Measurements from ENCODE around the gene TNS1. TPM values are rescaled to one million over a fixed set of nuclear protein-coding genes. Genes with fewer than 3 reads are reported as not detected.
"Not testable (repeated sequence)": the region's sequence is repeated elsewhere in the genome, so short reads cannot be mapped to it uniquely, and the experiment has no call there.

TNS1 gene
- total RNA-seq, 4 donors from 2014 or later: 169 to 316 (median 229) TPM

DNA sequence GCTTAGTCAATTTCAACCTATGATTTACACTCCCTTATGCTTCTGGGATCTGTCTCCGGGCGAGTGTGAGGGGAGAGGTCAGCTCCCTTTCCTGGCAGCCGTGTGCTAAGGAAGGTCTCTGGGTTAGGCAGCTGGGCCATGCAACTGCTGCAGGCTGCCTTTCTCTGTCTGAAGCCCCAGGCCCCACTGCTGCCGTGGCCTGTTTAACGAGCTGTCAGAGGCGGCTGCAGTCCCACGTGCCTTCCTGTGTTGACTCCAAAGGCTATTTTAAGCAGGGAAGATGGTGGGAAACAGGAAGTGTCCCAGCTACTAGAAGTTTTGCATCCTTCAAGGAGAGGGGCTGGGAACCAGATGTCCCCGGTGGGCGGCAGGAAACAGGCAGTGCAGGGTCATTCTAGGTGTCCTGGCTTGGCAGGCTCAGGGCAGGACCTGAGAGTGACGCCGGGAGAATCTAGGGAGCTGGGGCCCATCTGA, 186.4 kb downstream of the TNS1 start:
- WGBS, 2 donors: 44 to 52% methylated on average over 7 to 11 of the region's 11 CpGs

DNA sequence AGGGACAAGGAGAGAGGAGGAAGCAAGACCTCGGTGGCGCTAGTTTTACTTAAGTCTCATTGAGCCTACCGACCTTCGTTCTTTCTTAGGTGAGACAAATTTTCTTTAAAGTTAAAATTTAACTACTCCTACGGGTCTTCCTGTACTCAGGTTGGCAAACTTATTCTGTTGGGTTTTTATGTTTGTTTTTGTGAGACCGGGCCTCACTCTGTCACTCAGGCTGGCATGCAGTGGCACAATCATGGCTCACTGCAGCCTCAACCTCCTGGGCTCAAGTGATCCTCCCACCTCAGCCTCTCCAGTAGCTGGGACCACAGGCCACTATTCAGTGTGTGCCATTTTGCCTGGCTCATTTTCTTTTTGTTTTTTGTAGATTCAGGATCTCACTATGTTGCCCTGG, 189.0 kb downstream of the TNS1 start:
- Histone ChIP-seq H3K9me3 (no peaks in the 10 kb centered on the region), H3K4me1 (peaks cover 0 to 17% of the 10 kb centered on the region in 2 donors), H3K27me3 (no peaks in the 10 kb centered on the region), H3K4me3 (replicated peaks in 1 of 3) (no peak overlapping the region), H3K36me3 (peaks cover 88 to 98% of the 10 kb centered on the region in 2 donors), H3K27ac (no peak overlapping the region)
- intact Hi-C loops (cut with DNase I): no loop called here
- DNase-seq: no peak
- WGBS, 2 donors: 95 to 98% methylated on average over 6 of the region's 6 CpGs
- no peak for TF ChIP-seq POLR2A (IDR thresholded peaks at IDR 0.05)
- TF ChIP-seq, protein P1, sequence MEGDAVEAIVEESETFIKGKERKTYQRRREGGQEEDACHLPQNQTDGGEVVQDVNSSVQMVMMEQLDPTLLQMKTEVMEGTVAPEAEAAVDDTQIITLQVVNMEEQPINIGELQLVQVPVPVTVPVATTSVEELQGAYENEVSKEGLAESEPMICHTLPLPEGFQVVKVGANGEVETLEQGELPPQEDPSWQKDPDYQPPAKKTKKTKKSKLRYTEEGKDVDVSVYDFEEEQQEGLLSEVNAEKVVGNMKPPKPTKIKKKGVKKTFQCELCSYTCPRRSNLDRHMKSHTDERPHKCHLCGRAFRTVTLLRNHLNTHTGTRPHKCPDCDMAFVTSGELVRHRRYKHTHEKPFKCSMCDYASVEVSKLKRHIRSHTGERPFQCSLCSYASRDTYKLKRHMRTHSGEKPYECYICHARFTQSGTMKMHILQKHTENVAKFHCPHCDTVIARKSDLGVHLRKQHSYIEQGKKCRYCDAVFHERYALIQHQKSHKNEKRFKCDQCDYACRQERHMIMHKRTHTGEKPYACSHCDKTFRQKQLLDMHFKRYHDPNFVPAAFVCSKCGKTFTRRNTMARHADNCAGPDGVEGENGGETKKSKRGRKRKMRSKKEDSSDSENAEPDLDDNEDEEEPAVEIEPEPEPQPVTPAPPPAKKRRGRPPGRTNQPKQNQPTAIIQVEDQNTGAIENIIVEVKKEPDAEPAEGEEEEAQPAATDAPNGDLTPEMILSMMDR (IDR thresholded peaks at IDR 0.05): no peak

More for the DNA sequence above, 186.4 kb downstream of the TNS1 start:
- H3K4me3 ChIP-seq (replicated peaks in 1 of 3): no peak overlapping the region
- peak; percentile 15 to 17 for DNase-seq
- peaks cover 0 to 36% of the 10 kb centered on the region in 2 donors for H3K4me1 ChIP-seq
- peak overlapping the region in 2 of 3 donors; percentile 22 to 70 for H3K27ac ChIP-seq
- peaks cover 74 to 97% of the 10 kb centered on the region in 2 donors for H3K36me3 ChIP-seq
- no peak for TF ChIP-seq POLR2A (IDR thresholded peaks at IDR 0.05)
- TF ChIP-seq, protein P1 (IDR thresholded peaks at IDR 0.05): no peak
- no peaks in the 10 kb centered on the region for H3K27me3 ChIP-seq
- intact Hi-C loops (cut with DNase I): no loop called here
- no peaks in the 10 kb centered on the region for H3K9me3 ChIP-seq

DNA sequence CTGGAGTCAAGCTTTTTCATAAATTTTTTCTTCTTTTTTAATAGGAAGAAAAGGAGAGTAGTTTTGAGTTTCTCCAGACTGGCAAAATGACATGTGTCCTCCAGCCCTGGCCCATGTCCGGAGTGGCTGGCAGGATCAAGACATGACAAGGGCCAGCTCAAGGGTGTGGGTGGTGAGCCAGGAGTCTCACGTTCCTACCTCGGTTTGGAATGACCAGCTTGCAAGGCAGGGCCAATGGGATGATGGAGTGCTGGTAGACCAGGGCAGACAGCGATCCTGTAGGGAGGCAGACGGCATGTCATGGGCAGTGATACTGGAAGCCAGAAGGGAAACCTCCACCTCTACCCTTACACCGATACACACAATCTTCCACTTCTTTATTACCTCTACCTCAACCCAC, 190.6 kb downstream of the TNS1 start:
- 82 to 89% methylated on average over 6 of the region's 6 CpGs for WGBS, 2 donors
- DNase-seq: no peak
- TF ChIP-seq POLR2A (IDR thresholded peaks at IDR 0.05): no peak
- TF ChIP-seq, protein P1 (IDR thresholded peaks at IDR 0.05): no peak
- Histone ChIP-seq H3K9me3 (no peaks in the 10 kb centered on the region), H3K36me3 (peaks cover 86 to 93% of the 10 kb centered on the region in 2 donors), H3K27ac (no peak overlapping the region), H3K4me3 (replicated peaks in 1 of 3) (no peak overlapping the region), H3K27me3 (no peaks in the 10 kb centered on the region), H3K4me1 (peaks cover 0 to 11% of the 10 kb centered on the region in 2 donors)
- intact Hi-C loops (cut with DNase I): no loop called here

DNA sequence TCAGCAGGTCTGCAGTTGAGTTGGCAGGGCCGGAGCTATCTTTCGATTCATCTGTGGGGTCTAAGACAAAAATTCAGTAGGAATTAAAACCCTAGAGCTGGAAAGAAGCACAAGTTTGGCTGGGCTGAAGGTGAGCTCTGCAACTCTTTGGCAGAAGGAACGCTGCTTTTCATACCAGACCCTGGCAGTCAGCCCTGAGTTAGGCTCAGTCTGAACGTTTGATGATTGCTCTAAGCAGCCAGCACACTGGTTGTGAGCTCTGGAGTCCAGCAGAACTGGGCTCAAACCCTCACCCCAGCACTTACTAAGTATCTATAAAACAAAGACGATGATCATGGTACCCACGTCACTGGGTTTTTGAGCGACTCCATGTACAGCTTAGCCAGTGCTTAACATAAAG, 192.5 kb downstream of the TNS1 start:
- Histone ChIP-seq H3K27me3 (no peaks in the 10 kb centered on the region), H3K36me3 (peaks cover 74 to 81% of the 10 kb centered on the region in 2 donors), H3K27ac (no peak overlapping the region), H3K4me1 (no peaks in the 10 kb centered on the region), H3K4me3 (replicated peaks in 1 of 3) (no peak overlapping the region), H3K9me3 (no peaks in the 10 kb centered on the region)
- 69 to 87% methylated on average over 7 of the region's 7 CpGs for WGBS, 2 donors
- no peak for TF ChIP-seq POLR2A (IDR thresholded peaks at IDR 0.05)
- TF ChIP-seq, protein P1 (IDR thresholded peaks at IDR 0.05): no peak
- DNase-seq: no peak
- intact Hi-C loops (cut with DNase I): no loop called here

DNA sequence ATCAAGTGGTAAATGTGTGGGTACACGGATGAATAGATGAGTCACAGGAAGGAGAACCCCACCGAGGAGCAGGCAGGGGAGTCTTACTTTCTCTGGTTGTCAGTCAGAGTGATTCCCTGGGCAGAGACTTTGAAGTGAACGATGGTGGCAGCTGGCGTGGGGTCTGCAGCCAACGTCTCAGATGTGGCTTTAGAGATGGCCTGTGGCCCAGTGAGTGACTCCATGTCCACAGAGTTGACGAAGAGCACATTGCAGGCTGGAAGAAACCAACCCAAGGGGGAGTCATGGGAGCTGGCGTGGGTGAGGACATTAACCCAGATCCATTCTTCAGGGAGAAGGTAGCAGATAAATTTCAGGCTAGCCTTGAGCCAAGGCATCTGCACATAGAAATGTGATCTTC, 193.1 kb downstream of the TNS1 start:
- Histone ChIP-seq H3K36me3 (peaks cover 69 to 77% of the 10 kb centered on the region in 2 donors), H3K4me3 (replicated peaks in 1 of 3) (no peak overlapping the region), H3K27ac (no peak overlapping the region), H3K4me1 (no peaks in the 10 kb centered on the region), H3K9me3 (no peaks in the 10 kb centered on the region), H3K27me3 (no peaks in the 10 kb centered on the region)
- 79 to 94% methylated on average over 7 of the region's 7 CpGs for WGBS, 2 donors
- intact Hi-C loops (cut with DNase I): no loop called here
- DNase-seq: no peak
- TF ChIP-seq POLR2A (IDR thresholded peaks at IDR 0.05): no peak

DNA sequence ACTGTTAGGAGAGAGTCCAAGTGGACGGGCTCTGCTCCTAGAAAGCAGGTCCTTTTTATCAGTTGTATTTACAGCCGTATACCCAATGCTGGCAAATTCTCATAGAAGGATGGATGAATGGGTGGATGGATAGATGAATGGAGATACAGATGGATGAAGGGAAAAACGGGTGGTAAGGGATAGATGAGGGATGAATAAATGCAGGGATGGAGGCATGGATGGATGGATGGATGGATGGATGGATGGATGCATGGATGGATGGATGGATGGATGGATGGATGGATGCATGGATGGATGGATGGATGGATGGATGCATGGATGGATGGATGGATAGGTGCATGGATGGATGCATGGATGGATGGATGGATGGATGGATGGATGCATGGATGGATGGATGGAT, 193.8 kb downstream of the TNS1 start:
- H3K27ac ChIP-seq; intact Hi-C loops (cut with DNase I); DNase-seq; H3K4me1 ChIP-seq; H3K9me3 ChIP-seq; H3K4me3 ChIP-seq (replicated peaks in 1 of 3); H3K27me3 ChIP-seq: not testable (repeated sequence)
- peaks cover 64 to 75% of the 10 kb centered on the region in 2 donors for H3K36me3 ChIP-seq
- WGBS, 2 donors: 58 to 97% methylated on average over 3 of the region's 3 CpGs

Measured in thyroid gland (tissue), 4 donors.